Measurements from ENCODE around the gene HIC2. TPM values are rescaled to one million over a fixed set of nuclear protein-coding genes. Genes with fewer than 3 reads are reported as not detected.
"Not testable (repeated sequence)": the region's sequence is repeated elsewhere in the genome, so short reads cannot be mapped to it uniquely, and the experiment has no call there.

The HIC2 gene
- 1.8 and 2.5 TPM in 2 replicates for total RNA-seq

GRCh38 chr22:21417227-21417746 lies at the start of gene HIC2:
Gene HIC2, plus strand, starts transcription at chr22:21417371. Its CDS starts 25,461 bp downstream, at chr22:21442832.
- DNase-seq (ENCODE audit: low read depth in 2 of 2): not testable (repeated sequence)

GRCh38 chr22:21368603-21369310 lies 48.4 kb upstream of the HIC2 start:
- not testable (repeated sequence) for DNase-seq (ENCODE audit: low read depth in 2 of 2)

GRCh38 chr22:21375880-21376279 lies 41.3 kb upstream of the HIC2 start:
- not testable (repeated sequence) for DNase-seq (ENCODE audit: low read depth in 2 of 2)

- DNase-seq (ENCODE audit: low read depth in 2 of 2): not testable (repeated sequence)
Measured at GRCh38 chr22:21383701-21384467, 33.3 kb upstream of the HIC2 start, which contains the start of gene RIMBP3B. Gene RIMBP3B, plus strand, starts transcription at chr22:21383751. Its CDS starts 108 bp downstream, at chr22:21383859.

- not testable (repeated sequence) for DNase-seq (ENCODE audit: low read depth in 2 of 2)
Measured at GRCh38 chr22:21384468-21385357, 32.5 kb upstream of the HIC2 start.

- not testable (repeated sequence) for DNase-seq (ENCODE audit: low read depth in 2 of 2)
Measured at GRCh38 chr22:21389480-21389879, 27.7 kb upstream of the HIC2 start.

- not testable (repeated sequence) for DNase-seq (ENCODE audit: low read depth in 2 of 2)
Measured at GRCh38 chr22:21390013-21390412, 27.2 kb upstream of the HIC2 start.

GRCh38 chr22:21394613-21395012 lies 22.6 kb upstream of the HIC2 start:
- DNase-seq (ENCODE audit: low read depth in 2 of 2): not testable (repeated sequence)

- not testable (repeated sequence) for DNase-seq (ENCODE audit: low read depth in 2 of 2)
Measured at GRCh38 chr22:21401197-21401969, 15.8 kb upstream of the HIC2 start.

GRCh38 chr22:21402763-21403314 lies 14.3 kb upstream of the HIC2 start:
- DNase-seq (ENCODE audit: low read depth in 2 of 2): not testable (repeated sequence)

GRCh38 chr22:21407139-21407538 lies 10.0 kb upstream of the HIC2 start:
- not testable (repeated sequence) for DNase-seq (ENCODE audit: low read depth in 2 of 2)

- not testable (repeated sequence) for DNase-seq (ENCODE audit: low read depth in 2 of 2)
Measured at GRCh38 chr22:21407792-21408191, 9.4 kb upstream of the HIC2 start.

GRCh38 chr22:21416375-21416774 lies 796 bp upstream of the HIC2 start:
- not testable (repeated sequence) for DNase-seq (ENCODE audit: low read depth in 2 of 2)

GRCh38 chr22:21417853-21418252 lies 682 bp downstream of the HIC2 start:
- not testable (repeated sequence) for DNase-seq (ENCODE audit: low read depth in 2 of 2)

GRCh38 chr22:21418974-21419638 lies 1.9 kb downstream of the HIC2 start:
- not testable (repeated sequence) for DNase-seq (ENCODE audit: low read depth in 2 of 2)

GRCh38 chr22:21420180-21420763 lies 3.1 kb downstream of the HIC2 start:
- not testable (repeated sequence) for DNase-seq (ENCODE audit: low read depth in 2 of 2)

GRCh38 chr22:21424084-21424709 lies 7.0 kb downstream of the HIC2 start:
- not testable (repeated sequence) for DNase-seq (ENCODE audit: low read depth in 2 of 2)

GRCh38 chr22:21434378-21435233 lies 17.4 kb downstream of the HIC2 start:
- DNase-seq (ENCODE audit: low read depth in 2 of 2): not testable (repeated sequence)
